ENCODE measurements around the gene ZNF614.

DNA sequence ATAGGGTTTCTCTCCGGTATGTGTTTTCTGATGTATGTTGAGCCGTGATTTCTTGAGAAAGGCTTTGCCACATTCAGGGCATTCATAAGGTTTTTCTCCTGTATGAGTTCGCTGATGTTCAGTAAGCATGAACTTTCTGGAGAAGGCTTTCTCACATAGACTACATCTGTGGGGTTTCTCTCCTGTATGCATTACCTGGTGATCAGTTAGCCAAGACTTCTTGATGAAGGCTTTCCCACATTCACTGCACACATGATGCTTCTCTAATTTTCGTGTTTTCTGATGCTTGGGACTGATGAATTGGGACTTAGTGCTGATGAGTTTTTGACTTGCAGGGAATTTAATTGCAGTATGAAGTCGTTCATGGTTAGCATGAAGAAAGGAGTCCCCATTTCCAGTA, 62.6 kb downstream of the ZNF614 start:
- TF ChIP-seq CTCF (IDR thresholded peaks at IDR 0.05; ENCODE audit: low read depth, low read length) (no peak), EZH2phosphoT487 (IDR thresholded peaks at IDR 0.05; ENCODE audit: low read depth) (no peak)
